H9 (cell line): Measurements from ENCODE around the gene MYOCOS. TPM values are rescaled to one million over a fixed set of nuclear protein-coding genes. Genes with fewer than 3 reads are reported as not detected.

Experiments used
- DNase-seq: peaks from one replicate; pipeline ENCODE4 v3.0.0-alpha.2; 2017
- H2AFZ ChIP-seq: one replicate; pipeline ENCODE4 v1.6.1; 2013; ENCODE audit warnings: mild to moderate bottlenecking, low read length, control low read depth, moderate library complexity
- H2AK5ac ChIP-seq: 2 replicates; pipeline ENCODE4 v1.6.1; 2013; ENCODE audit warnings: low read length, control low read depth, mixed read lengths; ENCODE audit not compliant: insufficient read length
- H2BK120ac ChIP-seq: one replicate; pipeline ENCODE4 v1.6.1; 2013; ENCODE audit warnings: low read depth, mild to moderate bottlenecking, low read length, control low read depth, inconsistent platforms; ENCODE audit not compliant: poor library complexity, severe bottlenecking
- H2BK12ac ChIP-seq: 2 replicates; pipeline ENCODE4 v1.6.1; 2013; ENCODE audit warnings: low read length, control low read depth, mixed read lengths, low read depth; ENCODE audit not compliant: insufficient read length
- H2BK15ac ChIP-seq: 2 replicates; pipeline ENCODE4 v1.6.1; 2013; ENCODE audit warnings: low read depth, low read length, control low read depth
- H2BK20ac ChIP-seq: one replicate; pipeline ENCODE4 v1.6.1; 2013; ENCODE audit warnings: low read depth, mild to moderate bottlenecking, low read length, control low read depth, inconsistent platforms; ENCODE audit not compliant: poor library complexity, severe bottlenecking
- H2BK5ac ChIP-seq: 2 replicates; pipeline ENCODE4 v1.6.1; 2013; ENCODE audit warnings: low read length, control low read depth, mixed read lengths; ENCODE audit not compliant: insufficient read length
- H3K14ac ChIP-seq: 2 replicates; pipeline ENCODE4 v1.6.1; 2013; ENCODE audit warnings: low read length, control low read depth; ENCODE audit not compliant: insufficient read depth
- H3K18ac ChIP-seq: 2 replicates; pipeline ENCODE4 v1.6.1; 2013; ENCODE audit warnings: low read depth, mild to moderate bottlenecking, mixed read lengths, low read length, control low read depth; ENCODE audit not compliant: insufficient read length
- H3K23ac ChIP-seq: 2 replicates; pipeline ENCODE4 v1.6.1; 2013; ENCODE audit warnings: low read length, control low read depth, mixed read lengths, low read depth; ENCODE audit not compliant: insufficient read length
- H3K23me2 ChIP-seq: 2 replicates; pipeline ENCODE4 v1.6.1; 2013; ENCODE audit warnings: low read depth, mild to moderate bottlenecking, mixed read lengths, low read length, control low read depth; ENCODE audit not compliant: insufficient read length, poor library complexity, severe bottlenecking
- H3K27ac ChIP-seq: 2 replicates; pipeline ENCODE4 v1.5.1; 2013; ENCODE audit warnings: low read length, control low read depth, mixed read lengths, low read depth; ENCODE audit not compliant: insufficient read length
- H3K27me3 ChIP-seq: 2 replicates; pipeline ENCODE4 v1.6.1; 2013; ENCODE audit warnings: low read length, control low read depth, inconsistent platforms; ENCODE audit not compliant: insufficient read depth
- H3K4ac ChIP-seq: 2 replicates; pipeline ENCODE4 v1.6.1; 2013; ENCODE audit warnings: low read depth, mild to moderate bottlenecking, control low read depth, inconsistent platforms, low read length, moderate library complexity
- H3K4me1 ChIP-seq: 2 replicates; pipeline ENCODE4 v1.6.1; 2013; ENCODE audit warnings: low read length, control low read depth, inconsistent platforms; ENCODE audit not compliant: insufficient read depth
- H3K4me2 ChIP-seq: 2 replicates; pipeline ENCODE4 v1.6.1; 2013; ENCODE audit warnings: low read length, control low read depth, mixed read lengths; ENCODE audit not compliant: insufficient read length, insufficient read depth
- H3K56ac ChIP-seq: 2 replicates; pipeline ENCODE4 v1.6.1; 2013; ENCODE audit warnings: low read depth, mild to moderate bottlenecking, mixed read lengths, low read length, control low read depth; ENCODE audit not compliant: insufficient read length
- H3K79me1 ChIP-seq: 2 replicates; pipeline ENCODE4 v1.6.1; 2013; ENCODE audit warnings: low read depth, mild to moderate bottlenecking, moderate library complexity, low read length, control low read depth, inconsistent platforms; ENCODE audit not compliant: insufficient read depth, poor library complexity, severe bottlenecking
- H3K79me2 ChIP-seq: 2 replicates; pipeline ENCODE4 v1.6.1; 2013; ENCODE audit warnings: low read length, control low read depth, inconsistent platforms; ENCODE audit not compliant: insufficient read depth
- H3K9ac ChIP-seq: 2 replicates; pipeline ENCODE4 v1.6.1; 2013; ENCODE audit warnings: low read length, control low read depth, mixed read lengths; ENCODE audit not compliant: insufficient read length; ENCODE audit errors: extremely low read depth
- H3K9me3 ChIP-seq: one replicate; pipeline ENCODE4 v1.6.1; 2013; ENCODE audit warnings: low read depth, low read length, inconsistent platforms; ENCODE audit not compliant: control insufficient read depth
- H3T11ph ChIP-seq: one replicate; pipeline ENCODE4 v1.6.1; 2013; ENCODE audit warnings: mild to moderate bottlenecking, low read length, control low read depth, inconsistent platforms
- H4K20me1 ChIP-seq: one replicate; pipeline ENCODE4 v1.6.1; 2013; ENCODE audit not compliant: control insufficient read depth, insufficient read length, insufficient read depth
- H4K5ac ChIP-seq: 2 replicates; pipeline ENCODE4 v1.6.1; 2013; ENCODE audit warnings: low read depth, mild to moderate bottlenecking, mixed read lengths, low read length, control low read depth; ENCODE audit not compliant: insufficient read length
- H4K8ac ChIP-seq: replicated peaks from 2 replicates; pipeline ENCODE4 v1.6.1; 2013; ENCODE audit warnings: low read length, control low read depth, mixed read lengths, low read depth; ENCODE audit not compliant: insufficient read length
- H4K91ac ChIP-seq: 2 replicates; pipeline ENCODE4 v1.6.1; 2013; ENCODE audit warnings: low read depth, mild to moderate bottlenecking, moderate library complexity, mixed read lengths, low read length, control low read depth; ENCODE audit not compliant: insufficient read length
- H3K27ac Mint-ChIP-seq, 3 experiments: 2 replicates in 2 of 3; 3 replicates in 1 of 3; pipeline ENCODE4 v1.8.0; 2020 to 2021; ENCODE audit warnings: mixed read lengths in 3 of 3, mild to moderate bottlenecking in 1 of 3, moderate library complexity in 1 of 3
- H3K27me3 Mint-ChIP-seq: 2 replicates; pipeline ENCODE4 v1.8.0; 2021; ENCODE audit warnings: low read depth, mild to moderate bottlenecking, moderate library complexity, mixed read lengths
- H3K36me3 Mint-ChIP-seq, 3 experiments: 2 replicates in 2 of 3; 3 replicates in 1 of 3; pipeline ENCODE4 v1.8.0; 2020 to 2021; ENCODE audit warnings: low read depth in 3 of 3, mixed read lengths in 3 of 3; ENCODE audit not compliant: insufficient read depth in 1 of 3
- H3K4me1 Mint-ChIP-seq, 2 experiments: 2 replicates each; pipeline ENCODE4 v1.8.0; 2020; ENCODE audit warnings: mixed read lengths in 2 of 2
- H3K4me3 Mint-ChIP-seq, 2 experiments: 2 replicates in 1 of 2; 3 replicates in 1 of 2; pipeline ENCODE4 v1.8.0; 2020 to 2021; ENCODE audit warnings: mild to moderate bottlenecking in 2 of 2, mixed read lengths in 2 of 2, moderate library complexity in 1 of 2
- H3K9me3 Mint-ChIP-seq, 2 experiments: 2 replicates in 1 of 2; 3 replicates in 1 of 2; pipeline ENCODE4 v1.8.0; 2020; ENCODE audit warnings: mild to moderate bottlenecking in 2 of 2, mixed read lengths in 2 of 2, moderate library complexity in 1 of 2
- WGBS: extraction: QIAGEN DNeasy Blood & Tissue Kit; methylation state at CpG from one replicate; pipeline ENCODE4 v1.1.7; 2013; ENCODE audit warnings: missing lambda C conversion rate, low lambda C conversion rate, mixed read lengths; ENCODE audit not compliant: insufficient read length; ENCODE audit errors: extremely low coverage; 5-methylcytosine and 5-hydroxymethylcytosine counted together
- total RNA-seq: library from RNA; stranded (reverse); gene quantifications from 2 replicates; pipeline ENCODE4 v1.2.1, GENCODE V29; 2021
- TF ChIP-seq, protein P1 (sequence below): fragments of 200-600 bp; sonication (generic); conservative IDR thresholded peaks from 3 replicates; pipeline ENCODE4 v1.8.0; 2021; ENCODE audit warnings: antibody characterized with exemption, mild to moderate bottlenecking

MYOCOS gene
- total RNA-seq, 1 experiment from 2014 or later = 0.13 TPM

DNA sequence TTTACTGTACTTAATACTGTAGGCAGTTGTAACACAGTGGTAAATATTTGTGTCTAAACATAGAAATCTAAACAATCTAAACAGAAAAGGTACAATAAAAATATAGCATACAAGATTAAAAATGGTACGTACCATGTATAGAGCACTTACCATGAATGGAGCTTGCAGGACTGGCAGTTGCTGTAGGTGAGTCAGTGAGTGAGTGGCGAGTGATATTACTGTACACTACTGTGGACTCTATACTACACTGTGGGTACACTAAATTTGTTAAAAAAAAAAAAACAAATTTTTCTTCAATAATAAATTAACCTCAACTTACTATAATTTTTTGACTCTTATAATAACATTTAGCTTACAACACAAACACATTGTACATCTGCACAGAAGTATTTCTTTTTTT lies 39.5 kb upstream of the MYOCOS start:
- no peak overlapping the region for H2BK5ac ChIP-seq
- H3K27me3 Mint-ChIP-seq = no peaks in the 10 kb centered on the region
- H3K4ac ChIP-seq = no peak overlapping the region
- TF ChIP-seq, protein P1, sequence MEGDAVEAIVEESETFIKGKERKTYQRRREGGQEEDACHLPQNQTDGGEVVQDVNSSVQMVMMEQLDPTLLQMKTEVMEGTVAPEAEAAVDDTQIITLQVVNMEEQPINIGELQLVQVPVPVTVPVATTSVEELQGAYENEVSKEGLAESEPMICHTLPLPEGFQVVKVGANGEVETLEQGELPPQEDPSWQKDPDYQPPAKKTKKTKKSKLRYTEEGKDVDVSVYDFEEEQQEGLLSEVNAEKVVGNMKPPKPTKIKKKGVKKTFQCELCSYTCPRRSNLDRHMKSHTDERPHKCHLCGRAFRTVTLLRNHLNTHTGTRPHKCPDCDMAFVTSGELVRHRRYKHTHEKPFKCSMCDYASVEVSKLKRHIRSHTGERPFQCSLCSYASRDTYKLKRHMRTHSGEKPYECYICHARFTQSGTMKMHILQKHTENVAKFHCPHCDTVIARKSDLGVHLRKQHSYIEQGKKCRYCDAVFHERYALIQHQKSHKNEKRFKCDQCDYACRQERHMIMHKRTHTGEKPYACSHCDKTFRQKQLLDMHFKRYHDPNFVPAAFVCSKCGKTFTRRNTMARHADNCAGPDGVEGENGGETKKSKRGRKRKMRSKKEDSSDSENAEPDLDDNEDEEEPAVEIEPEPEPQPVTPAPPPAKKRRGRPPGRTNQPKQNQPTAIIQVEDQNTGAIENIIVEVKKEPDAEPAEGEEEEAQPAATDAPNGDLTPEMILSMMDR = no peak
- H4K20me1 ChIP-seq = no peaks in the 10 kb centered on the region
- no peak overlapping the region for H3K18ac ChIP-seq
- no peak for DNase-seq
- H3K4me3 Mint-ChIP-seq = no peak overlapping the region
- no peak overlapping the region for H3K23ac ChIP-seq
- no peaks in the 10 kb centered on the region for H3K79me2 ChIP-seq
- H3K4me2 ChIP-seq = no peak overlapping the region
- no peak overlapping the region for H3K27ac ChIP-seq
- no peak overlapping the region for H3K56ac ChIP-seq
- peaks cover 38 to 88% (median 76%) of the 10 kb centered on the region in 3 experiments; a peak in 6 of 7 replicates for H3K36me3 Mint-ChIP-seq
- no peak overlapping the region for H4K8ac ChIP-seq
- H3K27ac Mint-ChIP-seq = no peak overlapping the region
- no peak overlapping the region for H3K9ac ChIP-seq
- H2AK5ac ChIP-seq = no peak overlapping the region
- H3K9me3 Mint-ChIP-seq = no peaks in the 10 kb centered on the region
- no peak overlapping the region for H4K91ac ChIP-seq
- no peak overlapping the region for H4K5ac ChIP-seq
- no peak overlapping the region for H3K14ac ChIP-seq
- H3T11ph ChIP-seq = no peak overlapping the region
- no peaks in the 10 kb centered on the region for H3K27me3 ChIP-seq
- H2BK20ac ChIP-seq = no peak overlapping the region
- no peak overlapping the region for H2BK12ac ChIP-seq
- no peaks in the 10 kb centered on the region for H3K79me1 ChIP-seq
- WGBS = no CpG with 5 or more reads among the region's 2 CpGs
- peaks cover 0 to 4% of the 10 kb centered on the region in 2 experiments; a peak in 1 of 4 replicates for H3K4me1 Mint-ChIP-seq
- H2BK15ac ChIP-seq = no peak overlapping the region
- no peaks in the 10 kb centered on the region for H3K9me3 ChIP-seq
- no peaks in the 10 kb centered on the region for H3K23me2 ChIP-seq
- H2BK120ac ChIP-seq = no peak overlapping the region
- no peak overlapping the region for H2AFZ ChIP-seq
- H3K4me1 ChIP-seq = no peaks in the 10 kb centered on the region
